GM12878 (cell line): ENCODE measurements around the gene SEL1L.

Experiments
- CHD2 ChIP-seq: IDR thresholded peaks from 2 replicates; pipeline ENCODE4 v1.6.1; 2011; ENCODE audit warnings: low read depth, low read length, improper control_type of control experiment, borderline replicate concordance
- EZH2 ChIP-seq: IDR thresholded peaks from 2 replicates; pipeline ENCODE4 v1.6.1; 2012; ENCODE audit warnings: low read depth, mild to moderate bottlenecking, control low read depth, inconsistent platforms, low read length, borderline replicate concordance; ENCODE audit not compliant: control insufficient read depth
- GABPA ChIP-seq: IDR thresholded peaks from 2 replicates; pipeline ENCODE4 v1.6.1; 2014; ENCODE audit warnings: antibody characterized with exemption, low read depth, mild to moderate bottlenecking, inconsistent platforms
- MXI1 ChIP-seq: fragments of 150-350 bp; IDR thresholded peaks from 2 replicates; pipeline ENCODE4 v1.6.1; 2011; ENCODE audit warnings: low read depth, mild to moderate bottlenecking, inconsistent platforms, low read length, improper control_type of control experiment
- NFYB ChIP-seq: IDR thresholded peaks from 2 replicates; pipeline ENCODE4 v1.6.1; 2011; ENCODE audit warnings: low read depth, mild to moderate bottlenecking, low read length, improper control_type of control experiment, moderate library complexity; ENCODE audit not compliant: insufficient read depth
- POLR2A ChIP-seq: IDR thresholded peaks from 2 replicates; pipeline ENCODE4 v1.6.1; 2011; ENCODE audit warnings: low read depth, mild to moderate bottlenecking, low read length
- POLR2AphosphoS2 ChIP-seq: IDR thresholded peaks from 2 replicates; pipeline ENCODE4 v1.6.1; 2011; ENCODE audit warnings: low read depth, mild to moderate bottlenecking, low read length, improper control_type of control experiment, moderate library complexity
- SRF ChIP-seq, 2 experiments: IDR thresholded peaks; 2 replicates each; pipeline ENCODE4 v1.6.1; 2011; ENCODE audit warnings: low read depth in 2 of 2, low read length in 2 of 2, mild to moderate bottlenecking in 1 of 2, moderate library complexity in 1 of 2
- TF ChIP-seq, protein P1 (sequence below), 3 experiments: IDR thresholded peaks in 2 of 3; conservative IDR thresholded peaks in 1 of 3; 2 replicates each; pipeline ENCODE4 v1.5.1; 2011; ENCODE audit warnings: low read depth in 3 of 3, low read length in 3 of 3, mild to moderate bottlenecking in 3 of 3, control low read depth in 2 of 3, moderate library complexity in 2 of 3, inconsistent platforms in 1 of 3, mixed read lengths in 1 of 3; ENCODE audit not compliant: control insufficient read depth in 2 of 3, insufficient read depth in 1 of 3; ENCODE audit errors: extremely low read depth in 1 of 3
- TF ChIP-seq, protein P2 (sequence below): fragments of 450-650 bp; formaldehyde crosslinking; IDR thresholded peaks from 2 replicates; pipeline ENCODE4 v1.4.0; 2020; ENCODE audit warnings: mild to moderate bottlenecking, moderate library complexity

DNA sequence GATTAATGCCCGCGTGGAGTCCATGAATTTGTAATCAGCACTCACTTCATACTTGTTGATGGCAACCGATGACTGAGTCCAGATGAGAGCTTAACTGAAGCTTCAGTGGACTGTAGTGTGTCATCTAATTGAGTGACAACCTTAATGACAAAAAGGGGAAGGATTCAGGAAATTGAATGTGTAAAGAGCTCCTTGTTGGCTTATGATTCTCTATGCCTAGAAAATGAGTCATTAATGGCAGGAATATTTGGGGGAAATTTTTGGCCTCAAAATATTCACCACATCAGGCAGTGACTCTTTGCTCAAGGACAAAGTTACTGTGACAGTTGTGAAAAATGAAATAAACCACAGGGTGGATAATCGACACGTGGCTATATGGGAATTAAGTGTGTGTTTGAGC, 78.3 kb downstream of the SEL1L start:
- no peak for TF ChIP-seq CHD2
- TF ChIP-seq, protein P1, sequence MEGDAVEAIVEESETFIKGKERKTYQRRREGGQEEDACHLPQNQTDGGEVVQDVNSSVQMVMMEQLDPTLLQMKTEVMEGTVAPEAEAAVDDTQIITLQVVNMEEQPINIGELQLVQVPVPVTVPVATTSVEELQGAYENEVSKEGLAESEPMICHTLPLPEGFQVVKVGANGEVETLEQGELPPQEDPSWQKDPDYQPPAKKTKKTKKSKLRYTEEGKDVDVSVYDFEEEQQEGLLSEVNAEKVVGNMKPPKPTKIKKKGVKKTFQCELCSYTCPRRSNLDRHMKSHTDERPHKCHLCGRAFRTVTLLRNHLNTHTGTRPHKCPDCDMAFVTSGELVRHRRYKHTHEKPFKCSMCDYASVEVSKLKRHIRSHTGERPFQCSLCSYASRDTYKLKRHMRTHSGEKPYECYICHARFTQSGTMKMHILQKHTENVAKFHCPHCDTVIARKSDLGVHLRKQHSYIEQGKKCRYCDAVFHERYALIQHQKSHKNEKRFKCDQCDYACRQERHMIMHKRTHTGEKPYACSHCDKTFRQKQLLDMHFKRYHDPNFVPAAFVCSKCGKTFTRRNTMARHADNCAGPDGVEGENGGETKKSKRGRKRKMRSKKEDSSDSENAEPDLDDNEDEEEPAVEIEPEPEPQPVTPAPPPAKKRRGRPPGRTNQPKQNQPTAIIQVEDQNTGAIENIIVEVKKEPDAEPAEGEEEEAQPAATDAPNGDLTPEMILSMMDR (IDR thresholded peaks at IDR 0.05 in 2 of 3, conservative IDR thresholded peaks at IDR 0.05 in 1 of 3; ENCODE audit: control insufficient read depth in 2 of 3, extremely low read depth in 1 of 3, insufficient read depth in 1 of 3, low read depth in 3 of 3, low read length in 3 of 3): no peak
- no peak for TF ChIP-seq POLR2A
- no peak for TF ChIP-seq EZH2
- TF ChIP-seq, protein P2, sequence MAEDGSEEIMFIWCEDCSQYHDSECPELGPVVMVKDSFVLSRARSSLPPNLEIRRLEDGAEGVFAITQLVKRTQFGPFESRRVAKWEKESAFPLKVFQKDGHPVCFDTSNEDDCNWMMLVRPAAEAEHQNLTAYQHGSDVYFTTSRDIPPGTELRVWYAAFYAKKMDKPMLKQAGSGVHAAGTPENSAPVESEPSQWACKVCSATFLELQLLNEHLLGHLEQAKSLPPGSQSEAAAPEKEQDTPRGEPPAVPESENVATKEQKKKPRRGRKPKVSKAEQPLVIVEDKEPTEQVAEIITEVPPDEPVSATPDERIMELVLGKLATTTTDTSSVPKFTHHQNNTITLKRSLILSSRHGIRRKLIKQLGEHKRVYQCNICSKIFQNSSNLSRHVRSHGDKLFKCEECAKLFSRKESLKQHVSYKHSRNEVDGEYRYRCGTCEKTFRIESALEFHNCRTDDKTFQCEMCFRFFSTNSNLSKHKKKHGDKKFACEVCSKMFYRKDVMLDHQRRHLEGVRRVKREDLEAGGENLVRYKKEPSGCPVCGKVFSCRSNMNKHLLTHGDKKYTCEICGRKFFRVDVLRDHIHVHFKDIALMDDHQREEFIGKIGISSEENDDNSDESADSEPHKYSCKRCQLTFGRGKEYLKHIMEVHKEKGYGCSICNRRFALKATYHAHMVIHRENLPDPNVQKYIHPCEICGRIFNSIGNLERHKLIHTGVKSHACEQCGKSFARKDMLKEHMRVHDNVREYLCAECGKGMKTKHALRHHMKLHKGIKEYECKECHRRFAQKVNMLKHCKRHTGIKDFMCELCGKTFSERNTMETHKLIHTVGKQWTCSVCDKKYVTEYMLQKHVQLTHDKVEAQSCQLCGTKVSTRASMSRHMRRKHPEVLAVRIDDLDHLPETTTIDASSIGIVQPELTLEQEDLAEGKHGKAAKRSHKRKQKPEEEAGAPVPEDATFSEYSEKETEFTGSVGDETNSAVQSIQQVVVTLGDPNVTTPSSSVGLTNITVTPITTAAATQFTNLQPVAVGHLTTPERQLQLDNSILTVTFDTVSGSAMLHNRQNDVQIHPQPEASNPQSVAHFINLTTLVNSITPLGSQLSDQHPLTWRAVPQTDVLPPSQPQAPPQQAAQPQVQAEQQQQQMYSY (CRISPR knock-in tag): no peak
- TF ChIP-seq MXI1: no peak
- no peak for TF ChIP-seq SRF (IDR thresholded peaks at IDR 0.05; ENCODE audit: low read depth in 2 of 2, low read length in 2 of 2)
- TF ChIP-seq GABPA: no peak
- TF ChIP-seq NFYB: no peak
- no peak for TF ChIP-seq POLR2AphosphoS2
